Activated CD4-positive, alpha-beta T cell treated with anti-CD3 and anti-CD28 coated beads for 4 hours (primary cell): Measurements from ENCODE around the gene DYNLT2B.
"Not testable (repeated sequence)": the region's sequence is repeated elsewhere in the genome, so short reads cannot be mapped to it uniquely, and the experiment has no call there.

ENCODE experiments used
- DNase-seq, 2 donors: peaks; one replicate each; pipeline ENCODE4 v3.0.0-alpha.2; 2020

Gene DYNLT2B

DNA sequence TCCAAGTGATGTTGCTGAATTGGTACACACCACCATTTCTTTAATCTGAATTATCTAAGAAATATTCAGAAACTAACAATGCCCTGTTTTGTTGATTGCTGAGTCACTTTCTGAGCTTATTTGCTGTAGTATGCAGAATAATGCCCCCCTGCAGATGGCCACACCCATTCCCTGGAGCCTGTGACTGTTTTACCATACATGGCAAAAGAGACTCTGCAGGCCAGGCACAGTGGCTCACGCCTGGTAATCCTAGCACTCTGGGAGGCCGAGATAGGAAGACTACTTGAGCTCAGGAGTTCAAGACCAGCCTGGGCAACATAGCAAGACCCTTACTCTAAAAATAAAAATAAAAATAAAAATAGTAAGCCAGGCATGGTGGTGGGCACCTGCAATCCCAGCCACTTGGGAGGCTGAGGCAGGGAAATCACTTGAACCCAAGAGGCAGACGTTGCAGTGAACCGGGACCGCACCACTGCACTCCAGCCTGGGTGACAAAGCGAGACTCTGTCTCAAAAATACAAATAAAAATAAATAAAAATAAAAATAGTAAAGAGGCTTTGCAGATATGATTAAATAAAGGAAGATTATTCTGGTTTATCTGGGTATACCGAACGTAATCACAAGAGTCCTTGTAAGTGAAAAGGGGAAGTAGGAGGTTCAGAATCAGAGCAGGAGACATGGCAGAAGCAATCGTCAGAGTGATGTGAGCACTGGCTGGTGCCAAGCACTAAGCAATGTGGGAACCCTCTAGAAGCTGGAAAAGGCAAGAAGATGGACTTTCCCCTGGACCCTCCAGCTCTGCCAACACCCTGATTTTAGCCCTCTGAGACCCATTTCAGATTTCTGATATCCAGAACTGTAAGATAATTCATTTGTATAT lies 49.5 kb downstream of the DYNLT2B start:
- no peak for DNase-seq

DNA sequence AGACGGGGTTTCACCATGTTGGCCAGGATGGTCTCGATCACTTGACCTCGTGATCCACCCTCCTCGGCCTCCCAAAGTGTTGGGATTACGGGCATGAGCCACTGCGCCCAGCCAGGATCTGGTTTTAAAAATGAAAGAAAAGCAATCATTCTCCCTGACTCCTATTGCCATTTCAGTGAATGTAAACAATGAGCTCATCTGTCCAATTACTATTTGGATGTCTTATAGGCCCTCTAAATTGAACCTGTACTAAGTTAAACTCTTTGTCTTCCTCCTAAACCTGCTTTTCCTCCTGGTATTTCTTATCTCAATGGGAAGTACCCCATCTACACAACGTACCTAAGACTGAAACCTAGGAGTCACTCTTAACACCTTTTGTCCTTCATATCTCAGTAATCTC lies 54.2 kb downstream of the DYNLT2B start:
- DNase-seq: no peak

GRCh38 chr3:196260784-196261183 lies 57.3 kb downstream of the DYNLT2B start:
- no peak for DNase-seq

DNA sequence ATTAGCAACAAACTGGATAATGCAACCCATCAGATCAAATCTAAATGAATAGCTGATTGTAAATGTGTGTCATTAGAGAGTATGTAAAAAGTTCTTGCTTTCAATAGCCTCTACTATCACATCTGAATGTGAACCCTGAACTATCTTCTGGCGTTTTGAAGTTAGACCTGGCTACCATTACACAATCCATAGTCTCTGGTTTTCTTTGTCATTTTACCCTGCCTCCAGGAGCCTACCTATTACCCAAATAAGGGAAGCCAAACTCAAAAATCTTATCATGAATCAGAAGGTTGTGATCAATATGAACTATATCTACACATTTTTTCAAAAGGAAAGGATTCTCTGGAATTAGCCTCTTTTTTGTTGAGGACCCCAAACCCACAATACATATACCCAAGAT lies 62.3 kb downstream of the DYNLT2B start:
- no peak for DNase-seq

DNA sequence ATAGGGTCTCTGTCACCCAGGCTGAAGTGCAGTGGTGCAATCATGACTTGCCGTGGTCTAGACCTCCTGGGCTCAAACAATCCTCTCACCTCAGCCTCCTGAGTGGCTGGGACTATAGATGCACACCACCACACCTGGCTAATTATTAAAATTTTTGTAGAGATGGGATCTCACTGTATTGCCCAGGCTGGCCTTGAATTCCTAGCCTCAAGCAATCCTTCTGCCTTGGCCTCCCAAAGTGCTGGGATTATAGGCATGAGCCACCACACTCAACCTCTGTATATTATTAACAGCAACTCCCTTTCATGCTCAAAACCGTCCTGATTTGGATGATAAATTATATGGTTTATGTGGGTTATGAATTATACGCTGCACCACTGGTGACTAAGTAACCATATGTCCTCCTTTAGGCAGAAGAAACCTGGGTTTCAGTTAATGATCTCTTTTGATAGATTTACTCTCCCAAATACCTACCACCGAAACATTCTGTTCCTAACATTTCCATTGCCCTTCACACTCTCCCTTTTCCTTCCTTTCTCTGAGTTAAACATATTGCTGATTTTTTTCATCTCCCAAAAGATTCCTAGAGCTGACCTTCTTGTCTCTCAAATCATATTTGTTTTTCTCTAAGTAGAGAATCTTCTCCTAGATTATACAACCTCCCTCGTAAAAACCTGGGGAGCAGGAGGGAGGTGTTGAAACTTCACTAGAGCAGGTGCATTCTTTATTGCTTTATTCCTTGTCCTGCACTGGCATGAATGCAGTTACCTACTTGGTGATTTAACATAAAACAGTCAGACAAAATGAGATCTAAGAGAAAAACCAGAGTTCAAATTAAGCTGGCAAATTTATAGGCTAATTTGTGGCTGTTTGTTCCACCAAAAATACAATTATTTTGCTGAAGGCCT lies 63.4 kb downstream of the DYNLT2B start:
- DNase-seq: no peak

GRCh38 chr3:196251918-196252317 lies 66.1 kb downstream of the DYNLT2B start:
- DNase-seq: no peak

DNA sequence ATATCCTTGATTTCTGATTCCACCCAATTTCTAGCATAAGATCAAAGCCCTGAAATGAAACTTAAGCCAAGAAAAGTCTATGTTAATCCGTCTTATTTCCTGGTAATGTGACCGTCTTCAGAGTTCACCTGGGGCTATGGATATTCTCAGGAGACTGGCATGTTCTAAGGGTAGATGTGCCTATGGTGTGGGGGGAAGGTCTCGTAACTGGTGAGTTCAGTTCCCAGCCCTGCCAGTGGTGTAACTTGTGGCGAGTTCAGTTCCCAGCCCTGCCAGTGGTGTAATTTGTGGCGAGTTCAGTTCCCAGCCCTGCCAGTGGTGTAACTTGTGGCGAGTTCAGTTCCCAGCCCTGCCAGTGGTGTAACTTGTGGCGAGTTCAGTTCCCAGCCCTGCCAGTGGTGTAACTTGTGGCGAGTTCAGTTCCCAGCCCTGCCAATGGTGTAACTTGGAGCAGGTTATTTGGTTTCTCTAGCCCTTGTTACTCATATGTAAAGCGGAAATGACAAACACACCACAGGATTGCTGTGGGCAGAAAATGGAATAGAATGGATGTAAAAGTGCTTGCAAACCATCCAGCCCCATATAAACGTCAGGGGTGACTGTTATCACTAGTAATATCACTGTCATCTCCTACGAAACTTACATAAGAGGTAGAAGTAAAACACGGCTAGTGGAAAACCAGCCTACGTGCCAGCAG lies 71.3 kb downstream of the DYNLT2B start:
- DNase-seq: no peak

- not testable (repeated sequence) for DNase-seq
Observed at GRCh38 chr3:196244166-196244565, 73.9 kb downstream of the DYNLT2B start.

- DNase-seq: no peak
Observed at GRCh38 chr3:196241704-196242103, 76.3 kb downstream of the DYNLT2B start.
